ENCODE measurements around the gene TAS2R42. TPM values are rescaled to one million over a fixed set of nuclear protein-coding genes. Genes with fewer than 3 reads are reported as not detected.

Gene TAS2R42
- total RNA-seq, 6 donors from 2014 or later = not detected

GRCh38 chr12:11182529-11182928, 4.2 kb downstream of the TAS2R42 start:
- no peak for TF ChIP-seq CTCF (IDR thresholded peaks at IDR 0.05)
- TF ChIP-seq EP300 (IDR thresholded peaks at IDR 0.05) = no peak
- no peak for TF ChIP-seq POLR2A (IDR thresholded peaks at IDR 0.05)
- TF ChIP-seq POLR2AphosphoS5 (IDR thresholded peaks at IDR 0.05) = no peak
- no peak for ATAC-seq (ENCODE audit: low FRiP score in 2 of 2)
- Histone ChIP-seq H3K4me3 (no peak overlapping the region), H3K27me3 (no peaks in the 10 kb centered on the region), H3K4me1 (no peaks in the 10 kb centered on the region), H3K9me3 (no peaks in the 10 kb centered on the region), H3K36me3 (no peaks in the 10 kb centered on the region), H3K27ac (no peak overlapping the region)
- DNase-seq = no peak

DNA sequence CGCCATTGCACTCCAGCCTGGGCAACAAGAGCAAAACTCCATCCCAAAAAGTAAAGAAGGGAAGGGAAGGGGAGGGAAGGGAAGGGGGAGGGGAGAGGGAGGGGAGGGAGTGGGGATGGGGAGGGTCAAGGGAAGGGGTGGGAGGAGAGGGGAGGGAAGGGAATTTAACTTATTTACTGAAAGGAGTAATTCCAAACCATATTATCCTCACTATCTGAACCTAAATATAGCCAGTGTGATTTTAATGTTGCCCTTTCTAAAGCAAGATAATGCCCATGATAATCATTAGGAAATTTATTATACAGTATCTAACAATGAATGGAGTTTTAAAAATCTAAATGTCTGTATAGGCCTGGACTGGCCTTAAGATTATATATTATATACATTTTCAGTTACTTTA, 8.5 kb downstream of the TAS2R42 start:
- Histone ChIP-seq H3K4me3 (no peak overlapping the region), H3K4me1 (peaks cover 0 to under 1% (median 0%) of the 10 kb centered on the region in 4 donors), H3K27me3 (no peaks in the 10 kb centered on the region), H3K27ac (no peak overlapping the region), H3K36me3 (no peaks in the 10 kb centered on the region), H3K9me3 (no peaks in the 10 kb centered on the region)
- TF ChIP-seq CTCF (IDR thresholded peaks at IDR 0.05) (no peak), POLR2A (IDR thresholded peaks at IDR 0.05) (no peak), POLR2AphosphoS5 (IDR thresholded peaks at IDR 0.05) (no peak), EP300 (IDR thresholded peaks at IDR 0.05) (no peak)
- 88 to 100% methylated on average over 1 of the region's 1 CpG for WGBS, 2 donors
- DNase-seq = no peak
- ATAC-seq (ENCODE audit: low FRiP score in 2 of 2) = no peak

DNA sequence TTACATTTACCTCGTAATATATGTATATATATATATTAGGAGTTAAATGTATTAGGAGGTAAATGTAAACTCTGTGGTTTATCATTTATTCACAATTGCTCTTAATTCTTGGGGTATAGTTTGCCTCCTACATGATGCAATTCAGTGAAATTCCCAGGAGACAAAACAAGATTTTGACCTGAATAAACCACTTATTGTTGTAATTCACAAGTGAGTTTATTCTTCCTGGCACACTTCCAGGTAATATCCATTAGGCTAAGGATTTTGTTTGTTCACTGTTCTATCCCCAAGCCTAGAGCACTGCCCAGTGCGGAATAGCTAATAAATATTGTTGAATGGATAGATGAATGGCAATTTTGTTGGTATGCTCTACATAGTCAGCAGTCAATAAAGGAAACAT, 12.7 kb downstream of the TAS2R42 start:
- DNase-seq = no peak
- Histone ChIP-seq H3K27me3 (no peaks in the 10 kb centered on the region), H3K27ac (no peak overlapping the region), H3K4me1 (peaks cover 17 to 29% (median 28%) of the 10 kb centered on the region in 4 donors), H3K9me3 (no peaks in the 10 kb centered on the region), H3K36me3 (no peaks in the 10 kb centered on the region), H3K4me3 (no peak overlapping the region)
- TF ChIP-seq POLR2AphosphoS5 (IDR thresholded peaks at IDR 0.05) (no peak), CTCF (IDR thresholded peaks at IDR 0.05) (no peak), POLR2A (IDR thresholded peaks at IDR 0.05) (no peak), EP300 (IDR thresholded peaks at IDR 0.05) (no peak)
- ATAC-seq (ENCODE audit: low FRiP score in 2 of 2) = no peak
- WGBS, 2 donors = 98 to 100% methylated on average over 2 of the region's 2 CpGs

- DNase-seq (no peak), ATAC-seq (ENCODE audit: low FRiP score in 2 of 2) (no peak)
- WGBS, 2 donors = 4 to 6% methylated on average over 10 of the region's 10 CpGs
- H3K27ac ChIP-seq = peak overlapping the region; percentile 94 to 99 (median 97)
- peak overlapping the region; percentile 66 to 89 (median 84) for H3K4me3 ChIP-seq
- no peaks in the 10 kb centered on the region for H3K27me3 ChIP-seq
- H3K36me3 ChIP-seq = no peaks in the 10 kb centered on the region
- TF ChIP-seq EP300 (IDR thresholded peaks at IDR 0.05) (no peak), POLR2AphosphoS5 (IDR thresholded peaks at IDR 0.05) (no peak), CTCF (IDR thresholded peaks at IDR 0.05) (no peak), POLR2A (IDR thresholded peaks at IDR 0.05) (no peak)
- H3K9me3 ChIP-seq = no peaks in the 10 kb centered on the region
- peaks cover 23 to 35% (median 31%) of the 10 kb centered on the region in 4 donors for H3K4me1 ChIP-seq
Measured at GRCh38 chr12:11171969-11172675, 14.6 kb downstream of the TAS2R42 start.
